ELF-1 (cell line): ENCODE measurements around the gene MAS1.
"Not testable (repeated sequence)": the region's sequence is repeated elsewhere in the genome, so short reads cannot be mapped to it uniquely, and the experiment has no call there.

Experiments used
- DNase-seq: peaks from one replicate; pipeline ENCODE4 v3.0.0-alpha.2; 2016; ENCODE audit warnings: low read depth, low spot score

MAS1 gene

DNA sequence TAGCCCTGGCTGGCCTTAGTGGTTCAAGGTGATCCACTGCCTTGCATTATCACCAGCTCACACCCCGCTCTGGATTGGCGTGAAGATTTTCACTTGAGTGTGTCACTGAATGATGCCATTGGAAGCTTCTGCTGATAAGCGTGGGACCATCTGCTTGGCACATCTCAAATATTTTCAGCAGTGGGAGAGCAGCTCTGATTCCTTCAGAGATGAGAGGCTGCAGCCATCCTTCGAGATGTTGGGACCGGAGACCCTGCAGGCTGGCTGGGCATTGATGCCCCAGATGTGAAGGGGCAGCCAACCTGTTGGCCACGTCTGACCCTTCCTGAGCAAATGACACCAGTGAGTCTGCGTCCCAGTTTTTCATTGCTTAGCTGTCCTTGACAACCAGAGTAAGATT is at the start of gene MAS1:
TSS of gene MAS1 (plus strand) at position 197 of the 400 bp plus-strand sequence. CDS start 15,968 bp downstream, outside the sequence.
- no peak for DNase-seq

DNA sequence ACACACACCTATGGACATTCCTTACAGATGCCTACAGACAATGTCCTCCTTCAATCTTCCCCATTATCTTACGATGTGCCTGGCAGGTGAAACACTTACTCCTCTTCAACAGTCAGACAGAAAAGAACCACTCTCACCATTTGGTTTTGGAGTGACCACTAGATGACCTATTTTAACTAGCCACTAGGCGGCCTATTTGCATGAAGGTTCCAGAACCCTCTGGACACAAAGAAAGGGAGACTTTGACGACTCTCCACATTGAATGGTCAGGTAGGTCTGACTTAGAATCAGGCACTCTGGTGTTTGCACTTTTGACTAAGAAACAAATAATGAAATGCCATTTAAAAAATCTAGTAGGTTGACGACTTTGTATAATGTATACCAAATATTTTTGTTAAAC is 48.8 kb upstream of the MAS1 start:
- no peak for DNase-seq

DNA sequence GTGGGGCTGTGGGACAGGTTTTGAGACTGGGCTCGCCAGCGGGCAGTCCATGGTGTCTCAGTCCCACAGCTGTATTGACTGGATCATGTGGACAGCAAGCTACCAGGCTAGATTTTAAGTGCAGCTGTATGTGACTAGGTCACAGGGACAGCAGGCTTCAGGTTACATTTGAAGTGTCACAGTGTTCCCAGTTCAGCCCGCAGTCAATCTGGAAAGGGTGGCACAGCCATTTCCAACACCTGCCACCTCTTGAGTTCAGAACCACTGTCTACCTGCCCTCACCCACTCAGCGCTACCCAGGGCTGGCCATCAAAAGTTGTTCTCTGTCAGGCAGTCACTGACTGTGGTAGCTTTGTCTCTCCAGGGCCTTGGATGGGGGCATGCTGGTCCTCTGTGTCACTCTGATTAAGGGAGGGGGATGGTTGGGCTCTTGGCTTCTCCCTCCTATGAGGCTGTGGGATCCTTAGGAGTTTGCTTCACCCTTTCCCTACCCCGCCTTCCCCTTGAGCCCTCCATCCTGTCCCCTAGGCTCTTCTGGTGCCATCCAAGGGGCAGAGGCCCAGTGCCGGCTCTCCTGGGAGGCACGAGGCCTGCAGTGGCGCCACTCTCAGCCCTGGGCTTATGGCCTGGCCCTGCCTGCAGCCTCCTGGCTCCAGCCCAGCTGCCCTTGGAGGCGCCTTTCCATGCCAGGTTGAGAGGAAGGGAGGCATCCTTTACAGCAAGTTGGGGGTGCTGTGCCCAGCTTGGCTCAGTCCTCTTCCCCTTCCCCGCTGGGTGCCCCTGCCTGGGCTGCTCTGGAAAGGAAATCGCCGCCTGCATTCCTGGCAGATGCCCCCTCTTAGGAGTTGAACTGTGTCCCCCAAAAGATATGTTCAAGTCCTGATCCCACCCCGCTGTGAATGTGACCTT is 45.8 kb upstream of the MAS1 start:
- DNase-seq = no peak

DNA sequence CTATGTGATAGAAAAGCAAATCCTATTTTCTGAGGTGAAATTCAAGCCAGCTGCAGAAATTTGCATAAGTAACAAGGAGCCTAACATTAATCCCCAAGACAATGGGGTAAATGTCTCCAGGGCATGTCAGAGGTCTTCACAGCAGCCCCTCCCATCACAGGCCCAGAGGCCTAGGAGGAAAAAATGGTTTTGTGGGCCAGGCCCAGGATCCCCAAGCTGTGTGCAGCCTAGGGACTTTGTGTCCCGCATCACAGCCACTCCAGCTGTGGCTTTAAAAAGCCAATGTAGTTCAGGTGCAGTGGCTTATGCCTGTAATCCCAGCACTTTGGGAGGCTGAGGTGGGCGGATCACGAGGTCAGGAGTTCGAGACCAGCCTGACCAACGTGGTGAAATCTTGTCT is 42.2 kb upstream of the MAS1 start:
- DNase-seq = not testable (repeated sequence)

DNA sequence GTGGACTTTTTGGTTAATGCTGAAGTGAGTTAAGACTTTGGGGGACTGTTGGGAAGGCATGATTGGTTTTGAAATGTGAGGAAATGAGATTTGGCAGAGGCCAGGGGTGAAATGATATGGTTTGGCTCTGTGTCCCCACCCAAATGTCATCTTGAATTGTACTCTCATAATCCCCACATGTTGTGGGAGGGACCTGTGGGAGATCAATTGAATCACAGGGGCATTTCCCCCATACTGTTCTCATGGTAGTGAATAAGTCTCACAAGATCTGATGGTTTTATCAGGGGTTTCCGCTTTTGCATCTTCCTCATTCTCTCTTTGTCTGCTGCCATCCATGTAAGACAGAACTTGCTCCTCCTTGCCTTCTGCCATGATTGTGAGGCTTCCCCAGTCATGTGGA is 40.9 kb upstream of the MAS1 start:
- DNase-seq = not testable (repeated sequence)

DNA sequence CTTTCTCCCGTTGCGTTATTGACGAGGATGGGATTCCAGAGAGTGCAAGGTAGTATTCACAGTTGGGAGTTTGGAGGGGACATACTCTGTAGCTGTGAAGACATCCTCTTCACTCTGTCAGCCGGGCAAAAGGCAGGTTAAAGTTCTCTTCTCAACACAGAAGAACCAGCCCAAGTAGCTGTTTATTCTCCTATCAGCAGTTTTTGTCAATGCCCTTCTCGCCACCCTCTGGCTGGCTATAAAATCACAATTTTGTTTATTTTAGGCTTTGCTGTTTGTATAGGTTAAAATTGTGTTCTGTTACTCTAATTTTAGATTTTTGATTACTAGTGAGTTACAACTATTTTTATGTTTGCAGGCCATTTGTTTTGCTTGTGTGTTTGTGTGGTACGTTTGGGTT is 37.9 kb upstream of the MAS1 start:
- no peak for DNase-seq

DNA sequence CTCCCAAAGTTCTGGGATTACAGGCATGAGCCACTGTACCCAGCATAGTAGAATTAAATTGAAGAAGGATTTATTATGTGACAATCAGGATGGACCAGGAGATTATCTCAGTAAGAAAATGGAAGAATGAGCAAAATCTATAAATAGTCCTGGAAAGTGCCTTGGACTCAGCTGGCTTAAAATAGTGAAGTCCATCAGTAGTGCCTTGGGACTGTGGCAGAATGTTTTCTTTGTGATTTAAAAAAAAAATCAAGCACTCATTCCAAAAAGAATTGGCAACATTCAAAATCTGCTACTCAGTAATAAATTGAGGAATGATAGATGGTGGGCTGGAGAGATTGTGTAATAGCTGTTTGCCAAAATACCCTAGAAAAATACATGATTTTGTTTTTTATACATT is 37.0 kb upstream of the MAS1 start:
- no peak for DNase-seq

DNA sequence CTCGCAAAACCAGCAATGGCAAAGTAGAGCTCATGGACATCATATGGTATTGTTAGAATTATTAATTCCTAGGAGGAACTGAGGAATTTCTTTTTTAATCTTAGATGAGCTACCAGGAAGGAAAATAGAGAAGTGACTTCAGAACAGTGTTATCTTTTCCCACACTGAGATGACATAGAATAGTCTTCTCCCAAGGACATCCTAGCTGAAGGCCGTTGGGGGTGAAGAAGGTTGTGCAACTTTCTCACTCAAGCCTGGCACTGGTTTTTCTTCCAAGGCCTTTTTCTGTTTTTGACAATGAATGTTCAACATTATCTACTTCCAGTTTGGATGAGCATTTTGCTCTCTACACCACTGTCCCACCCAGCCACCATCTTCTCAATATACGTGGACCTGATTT is 35.8 kb upstream of the MAS1 start:
- DNase-seq = no peak

DNA sequence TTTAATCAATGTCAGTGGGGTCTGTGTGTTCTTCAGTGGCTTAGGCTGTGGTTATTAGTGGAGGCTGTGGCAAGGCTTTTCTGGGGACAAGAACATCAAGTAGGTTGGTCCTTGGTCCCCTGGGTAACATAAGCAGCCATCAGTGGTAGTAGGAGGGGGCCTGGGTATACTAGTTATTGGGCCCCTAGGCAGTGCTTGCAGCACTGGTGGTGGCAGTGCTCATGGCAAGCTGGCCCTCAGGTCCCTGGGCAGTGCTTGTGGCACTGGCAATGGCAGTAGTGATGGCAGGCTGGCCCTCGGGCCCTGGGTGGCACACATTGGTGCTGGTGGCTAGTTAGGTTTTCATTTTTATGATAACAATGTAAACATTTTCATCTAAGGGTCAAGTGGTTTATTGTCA is 32.5 kb upstream of the MAS1 start:
- DNase-seq = no peak

DNA sequence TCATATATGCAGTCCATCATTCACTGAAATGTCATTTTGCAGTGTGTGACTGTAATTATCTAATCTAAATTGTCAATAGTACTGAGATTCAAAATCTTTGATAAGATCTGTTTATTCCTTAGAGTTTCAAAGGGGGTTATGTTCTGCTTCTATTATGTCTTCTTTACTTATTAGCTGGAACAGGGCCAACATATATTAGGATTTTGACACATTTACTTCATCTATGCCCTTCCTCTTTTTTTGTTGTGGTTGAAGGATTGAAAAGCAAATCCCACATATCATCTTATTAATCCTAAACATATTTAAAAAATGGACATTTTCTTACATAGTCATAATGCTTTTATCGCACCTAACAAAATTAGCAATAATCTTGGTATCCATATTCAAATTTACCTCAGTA is 30.3 kb upstream of the MAS1 start:
- no peak for DNase-seq

DNA sequence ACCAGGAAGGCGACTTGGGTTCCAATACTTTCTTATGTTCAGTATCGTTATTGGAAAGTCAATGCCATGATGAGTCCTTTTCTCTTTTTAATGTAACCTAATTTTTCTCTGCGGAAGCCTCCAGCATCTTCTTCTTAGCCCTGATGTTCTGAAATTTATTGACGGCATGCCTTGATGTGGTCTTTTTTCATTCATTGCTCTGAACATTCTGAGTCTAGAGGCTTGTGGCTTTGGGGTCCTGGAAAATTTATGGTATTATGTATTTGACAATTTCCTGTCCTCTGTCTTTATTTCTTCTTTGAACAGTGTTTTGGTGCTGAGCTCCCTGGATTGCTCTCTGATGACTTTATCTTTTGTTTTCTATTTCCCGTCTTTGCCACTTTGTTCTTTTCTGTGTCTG is 28.7 kb upstream of the MAS1 start:
- no peak for DNase-seq

DNA sequence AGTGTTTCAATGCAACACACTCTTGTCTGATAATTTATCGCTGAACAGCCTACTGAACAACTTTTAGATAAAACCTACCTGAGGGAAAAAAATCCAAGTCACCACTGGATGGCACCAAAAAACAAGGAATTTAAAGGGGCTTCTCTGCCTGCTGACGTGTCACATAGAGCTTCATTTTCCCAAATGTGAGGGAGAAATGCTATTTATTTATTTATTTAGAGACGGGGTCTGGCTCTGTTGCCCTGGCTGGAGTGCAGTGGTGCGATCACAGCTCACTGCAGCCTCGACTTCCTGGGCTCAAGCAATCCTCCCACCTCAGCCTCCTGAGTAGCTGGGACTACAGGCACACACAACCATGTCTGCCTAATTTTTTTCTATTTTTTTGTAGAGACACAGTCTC is 27.4 kb upstream of the MAS1 start:
- DNase-seq = peak; percentile 74

DNA sequence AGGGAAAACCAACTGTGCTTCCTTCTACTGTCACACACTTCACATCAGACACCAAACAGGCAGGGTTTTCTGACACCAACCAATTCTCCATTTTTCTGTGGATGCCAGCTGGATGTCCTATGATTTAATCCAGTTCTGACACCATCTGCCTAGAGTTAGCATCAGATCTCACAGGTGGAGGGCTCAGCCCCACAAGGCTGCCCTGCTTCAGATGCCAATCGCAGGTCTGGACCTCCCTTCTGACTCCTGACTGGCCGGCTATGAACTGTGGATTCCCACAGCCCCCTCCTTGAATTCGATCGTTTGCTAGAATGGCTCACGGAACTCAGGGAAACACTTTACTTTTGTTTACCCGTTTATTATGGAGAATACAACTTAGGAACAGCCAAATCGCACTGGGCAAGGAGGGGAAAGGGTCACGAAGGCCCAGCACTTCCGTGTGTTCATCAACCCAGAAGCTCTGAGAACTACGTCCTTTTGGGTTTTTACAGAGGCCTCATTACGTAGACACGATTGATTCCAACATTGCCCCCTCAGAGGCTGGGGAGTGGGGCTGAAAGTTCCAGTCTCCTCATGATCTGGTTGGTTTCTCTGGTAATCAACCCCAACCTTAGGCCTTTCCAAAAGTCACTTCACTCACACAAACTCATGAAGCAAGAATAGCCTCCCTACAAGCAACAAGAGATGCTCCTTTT is 25.4 kb upstream of the MAS1 start:
- no peak for DNase-seq

DNA sequence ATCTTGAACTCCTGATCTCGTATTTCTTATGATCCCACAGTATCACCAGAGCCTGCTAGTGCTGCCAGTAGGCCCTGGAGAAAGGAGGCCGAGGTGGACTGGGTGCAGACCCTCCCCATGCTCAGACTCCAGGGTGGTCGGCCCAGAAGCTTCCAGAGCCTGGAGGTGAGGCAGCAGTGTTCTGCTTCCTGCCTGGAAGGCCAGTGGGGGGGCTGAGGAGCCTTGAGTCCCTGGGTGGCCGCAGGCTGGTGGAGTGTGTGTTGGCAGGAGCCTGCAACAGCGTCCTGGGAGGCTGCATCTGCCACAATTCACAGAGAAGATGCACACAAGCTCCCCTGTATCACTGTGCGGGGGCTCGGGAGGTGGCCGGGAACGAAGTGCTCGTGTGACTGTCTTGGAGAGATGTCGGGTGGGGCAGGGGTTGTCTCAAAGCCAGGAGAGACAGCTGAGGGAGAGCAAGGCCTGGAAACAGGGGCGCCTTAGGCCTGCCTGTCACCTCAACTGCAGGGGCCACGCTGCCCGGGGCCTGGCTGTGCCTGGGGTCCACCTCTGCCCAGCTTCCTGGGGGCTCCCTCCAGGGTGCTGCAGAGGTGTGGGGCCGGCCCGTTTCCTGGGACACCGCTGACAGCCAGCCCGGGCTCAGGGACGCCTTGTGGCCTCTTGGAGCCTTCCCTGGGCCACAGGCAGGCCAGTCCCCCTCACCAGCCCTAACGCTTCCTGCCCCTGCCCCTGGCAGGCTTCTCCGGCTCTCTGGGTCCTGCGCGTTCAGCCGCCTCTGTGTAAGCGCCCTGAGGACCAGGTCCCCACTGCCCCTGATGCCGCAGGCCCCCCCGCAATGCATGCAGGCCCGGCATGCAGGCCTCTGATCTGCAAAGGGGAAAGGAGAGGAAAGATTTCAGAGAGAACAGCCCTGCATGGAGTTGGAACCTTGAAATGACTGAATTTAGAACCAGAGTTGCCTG is 24.2 kb upstream of the MAS1 start:
- no peak for DNase-seq

DNA sequence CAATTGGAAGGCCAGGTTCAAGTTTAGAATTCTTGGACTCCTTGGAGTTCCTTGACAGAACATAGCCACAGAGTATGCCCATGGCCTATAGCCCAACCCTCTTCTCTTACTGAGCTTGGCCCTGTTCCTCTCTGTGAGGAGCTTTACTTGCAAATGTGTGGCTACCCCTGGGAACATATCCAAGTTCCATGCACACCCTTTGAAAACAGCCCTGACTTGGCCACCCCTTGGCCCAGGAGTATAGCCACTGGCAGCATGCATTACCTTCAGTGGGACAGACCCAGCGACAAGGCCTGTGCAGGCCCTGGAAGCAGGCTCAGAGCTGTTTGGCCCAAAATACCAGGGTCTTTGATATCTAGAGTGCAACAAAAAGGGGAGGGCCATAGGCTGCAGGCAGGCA is 19.5 kb upstream of the MAS1 start:
- no peak for DNase-seq

DNA sequence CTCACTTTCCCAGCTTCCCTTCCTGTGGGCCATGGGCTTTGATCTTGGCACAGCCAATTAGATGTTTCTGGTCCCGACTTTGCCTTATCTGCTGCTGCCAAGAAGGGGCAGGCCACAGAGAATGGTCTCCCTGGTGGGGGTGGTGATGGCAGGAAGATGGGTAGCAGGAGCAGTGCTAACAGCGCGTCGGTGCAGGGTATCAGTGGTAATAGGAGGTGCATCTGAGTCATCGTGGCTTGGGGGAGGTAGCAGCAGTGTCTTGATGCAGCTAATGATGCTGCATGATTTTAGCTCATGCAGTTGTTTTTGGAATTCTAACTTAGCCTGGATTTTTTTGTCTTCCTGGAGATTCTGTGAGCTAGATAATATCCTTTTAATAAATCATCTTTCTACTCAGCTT is 18.9 kb upstream of the MAS1 start:
- DNase-seq = no peak

DNA sequence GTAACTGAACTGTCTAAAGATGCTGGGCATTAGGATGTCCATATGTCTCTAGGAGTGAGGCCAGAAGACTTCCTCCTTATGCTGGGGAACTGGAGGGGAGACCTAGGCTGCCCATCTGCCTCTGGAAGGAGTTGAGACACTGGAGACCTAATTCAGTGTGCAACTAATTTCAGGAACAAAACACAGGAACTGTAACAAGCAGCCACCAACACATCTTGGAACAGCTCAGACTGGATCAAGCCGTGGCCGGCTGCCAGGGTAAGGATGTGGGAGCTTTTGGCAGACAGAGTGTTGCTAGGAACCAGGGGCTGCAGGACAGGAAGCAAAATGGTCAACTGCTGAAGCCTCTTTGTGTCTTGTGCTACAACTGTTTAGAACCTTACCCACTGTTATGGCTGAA is 16.4 kb upstream of the MAS1 start:
- DNase-seq = no peak

DNA sequence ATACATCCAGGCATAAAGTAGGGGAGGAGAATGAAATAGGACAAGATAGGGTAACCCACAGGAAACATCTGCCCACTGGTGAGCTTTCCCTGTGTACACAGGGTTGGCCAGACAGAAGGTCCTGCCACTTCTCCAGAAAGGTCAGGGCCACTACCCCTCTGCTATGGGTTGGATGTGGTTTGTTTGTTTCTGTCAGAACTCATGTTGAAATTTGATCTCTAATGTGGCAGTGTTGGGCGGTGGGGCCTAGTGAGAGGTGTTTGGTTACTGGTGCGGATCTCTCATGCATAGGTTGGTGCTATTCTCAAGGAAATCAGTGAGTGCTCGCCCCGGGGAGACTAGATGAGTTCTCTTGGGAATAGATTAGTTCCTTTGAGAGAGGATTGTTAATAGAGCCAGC is 15.6 kb upstream of the MAS1 start:
- peak; percentile 65 for DNase-seq

DNA sequence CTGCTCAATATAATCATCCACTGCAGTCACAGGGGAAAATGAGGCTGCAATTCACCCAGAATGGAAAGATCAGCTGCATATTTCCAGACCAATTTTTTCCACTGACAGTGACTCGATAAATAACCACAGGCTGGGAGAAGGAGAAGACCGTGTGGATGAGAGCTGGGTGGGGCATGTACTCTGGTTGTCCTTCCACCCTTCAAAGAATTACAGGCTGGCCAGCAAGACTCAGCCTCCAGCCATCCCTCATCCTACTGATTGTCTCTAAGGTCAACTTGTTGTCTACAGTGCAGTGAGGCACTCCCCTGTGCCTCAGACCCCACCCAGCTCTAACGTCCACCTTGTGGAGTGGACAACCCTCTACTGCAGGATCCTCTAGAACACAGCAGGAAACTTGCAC is 14.5 kb upstream of the MAS1 start:
- no peak for DNase-seq

DNA sequence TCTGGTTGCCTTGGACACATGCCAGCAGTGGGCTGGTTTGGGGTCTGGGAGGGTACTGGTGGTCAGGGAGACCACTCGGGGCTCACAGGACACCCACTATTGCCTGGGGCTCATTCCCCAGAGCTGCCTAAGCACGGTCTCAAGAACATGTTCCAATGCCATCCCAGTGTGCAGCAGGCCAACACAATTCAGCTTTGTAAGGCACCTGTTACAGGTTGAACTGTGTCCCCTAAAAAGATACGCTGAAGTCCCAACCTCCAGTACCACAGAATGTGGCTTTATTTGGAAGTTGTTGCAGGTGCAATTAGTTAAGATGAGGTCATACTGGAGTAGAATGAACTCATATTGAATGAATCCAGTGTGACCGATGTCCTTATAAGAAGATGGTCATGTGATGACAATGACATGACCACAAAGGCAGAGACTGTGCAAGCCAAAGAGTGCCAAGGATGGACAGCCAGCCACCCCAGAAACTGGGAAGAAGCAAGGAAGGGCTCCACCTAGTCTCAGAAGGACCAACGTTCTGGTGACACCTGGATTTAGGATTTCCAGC is 13.5 kb upstream of the MAS1 start:
- DNase-seq = no peak

DNA sequence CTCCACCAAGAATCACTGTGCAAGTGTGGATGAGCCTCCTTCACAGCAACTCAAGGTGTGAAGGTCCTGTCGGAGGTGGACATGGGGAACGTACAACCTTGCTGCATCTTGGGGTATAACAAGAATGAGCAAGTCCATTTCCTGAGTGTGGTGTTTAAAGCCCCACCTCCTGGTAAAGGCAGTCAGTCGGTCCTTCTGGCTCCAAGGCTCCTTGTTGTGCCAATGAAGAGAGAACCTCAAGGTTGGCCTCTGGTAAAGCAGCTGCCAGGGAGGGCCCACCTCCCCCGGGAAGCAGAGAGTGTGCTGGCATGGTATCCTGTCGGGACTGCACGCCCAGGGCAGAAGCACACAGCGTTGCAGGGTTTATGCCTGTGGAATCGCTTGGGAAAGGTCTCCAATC is 12.4 kb upstream of the MAS1 start:
- no peak for DNase-seq

DNA sequence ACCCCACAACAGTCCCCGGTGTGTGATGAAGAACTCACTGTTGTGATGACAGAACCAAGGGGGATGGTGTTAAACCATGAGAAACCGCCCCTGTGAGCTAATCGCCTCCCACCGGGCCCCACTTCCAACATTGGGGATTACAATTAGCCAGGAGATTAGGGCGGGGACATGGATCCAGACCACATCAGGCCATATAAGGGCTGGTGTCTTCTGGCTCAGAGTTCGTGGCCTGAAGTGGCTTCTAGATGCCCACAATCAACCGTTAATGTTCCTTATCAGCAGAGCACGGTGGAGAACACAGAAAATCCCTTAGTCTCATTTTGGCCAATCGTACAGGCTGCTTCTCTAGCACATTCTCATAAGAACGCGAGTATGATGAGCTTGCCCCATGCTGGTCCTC is 10.9 kb upstream of the MAS1 start:
- no peak for DNase-seq
